Upper lobe of left lung (tissue), 6 donors: ENCODE results near the gene ARHGAP12. TPM values are rescaled to one million over a fixed set of nuclear protein-coding genes. Genes with fewer than 3 reads are reported as not detected.

Experiments used
- ATAC-seq, 2 donors: fragments of 200-7000 bp; cut with Tn5 transposase; one replicate each; pipeline ENCODE4 v1.9.1; 2022; ENCODE audit warnings: mild to moderate bottlenecking in 2 of 2, moderate library complexity in 2 of 2; ENCODE audit not compliant: low FRiP score in 2 of 2
- DNase-seq, 2 donors: peaks; one replicate each; pipeline ENCODE4 v3.0.0-alpha.2; 2019 to 2020
- H3K27ac ChIP-seq, 4 donors: fragments of 200-600 bp; sonication (generic); one replicate each; pipeline ENCODE4 v1.5.1; 2016 to 2019
- H3K27me3 ChIP-seq, 4 donors: fragments of 200-600 bp; sonication (generic); one replicate each; pipeline ENCODE4 v1.5.1; 2017 to 2019
- H3K36me3 ChIP-seq, 4 donors: fragments of 200-600 bp; sonication (generic); one replicate each; pipeline ENCODE4 v1.5.1; 2016 to 2019
- H3K4me1 ChIP-seq, 4 donors: fragments of 200-600 bp; sonication (generic); one replicate each; pipeline ENCODE4 v1.5.1; 2018 to 2019
- H3K4me3 ChIP-seq, 4 donors: fragments of 200-600 bp; sonication (generic); one replicate each; pipeline ENCODE4 v1.5.1; 2017 to 2019; ENCODE audit warnings: mild to moderate bottlenecking in 2 of 4, moderate library complexity in 1 of 4
- H3K9me3 ChIP-seq, 4 donors: fragments of 200-600 bp; sonication (generic); one replicate each; pipeline ENCODE4 v1.5.1; 2018 to 2019
- EP300 ChIP-seq, 4 donors: sonication (generic); formaldehyde crosslinking; IDR thresholded peaks; one replicate each; pipeline ENCODE4 v1.5.1; 2017; ENCODE audit warnings: antibody characterized with exemption in 4 of 4, control low read depth in 2 of 4
- POLR2A ChIP-seq, 4 donors: fragments of 450-650 bp; IDR thresholded peaks; one replicate each; pipeline ENCODE4 v1.5.1; 2016 to 2017; ENCODE audit warnings: antibody characterized with exemption in 4 of 4, mild to moderate bottlenecking in 2 of 4
- POLR2AphosphoS5 ChIP-seq, 2 donors: sonication (generic); formaldehyde crosslinking; IDR thresholded peaks; one replicate each; pipeline ENCODE4 v1.5.1; 2017; ENCODE audit warnings: antibody characterized with exemption in 2 of 2
- WGBS, 2 donors: methylation state at CpG; one replicate each; pipeline ENCODE4 v1.1.5; 2017 to 2018; 5-methylcytosine and 5-hydroxymethylcytosine counted together
- total RNA-seq, 6 donors: library from RNA; depleted of rRNA in 4 of 6; stranded (reverse); fragments of >200 nt in 4 of 6; gene quantifications; one replicate each; pipeline versions ENCODE4 v1.1.0 to v1.2.1, GENCODE V29; 2016 to 2021
- TF ChIP-seq, protein P1 (sequence below), 6 experiments: fragments of 450-650 bp in 4 of 6; fragments of 200-600 bp in 2 of 6; sonication (generic) in 2 of 6; IDR thresholded peaks; one replicate each; pipeline ENCODE4 v1.5.1; 2016 to 2019; ENCODE audit warnings: antibody characterized with exemption in 6 of 6
- donor health status: DM: no; HTN: no; CAD: no; lungs with moderate emphysema.
- donor health status: DM: no; HTN: yes; CAD: no; lungs with severe emphysema.

Gene ARHGAP12
- total RNA-seq, 6 donors from 2014 or later = 16.8 to 63.2 (median 29.7) TPM

DNA sequence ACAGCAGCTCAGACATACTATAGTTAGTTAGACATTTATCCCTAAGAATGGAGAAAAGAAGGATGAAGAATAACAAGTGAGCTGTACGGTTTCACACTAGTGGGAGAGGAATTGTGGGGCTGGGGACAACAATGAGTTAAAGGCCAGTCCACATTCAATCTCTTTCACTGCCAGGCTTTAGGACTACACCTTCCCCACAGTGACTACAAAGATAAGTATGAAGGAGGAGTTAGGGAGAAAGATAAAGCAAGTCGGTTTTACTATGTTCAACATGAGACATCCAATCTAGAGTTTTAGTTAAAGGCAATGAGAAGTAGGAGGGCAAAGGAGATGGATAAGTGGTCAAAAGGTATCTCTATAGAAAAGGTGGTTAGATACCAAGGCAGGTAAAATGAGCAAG is 16.3 kb downstream of the ARHGAP12 start:
- no peak for DNase-seq
- Histone ChIP-seq H3K4me3 (no peak overlapping the region), H3K27ac (no peak overlapping the region), H3K36me3 (peaks cover 0 to 13% (median 2%) of the 10 kb centered on the region in 4 donors), H3K9me3 (no peaks in the 10 kb centered on the region), H3K4me1 (peaks cover 9 to 22% (median 16%) of the 10 kb centered on the region in 4 donors), H3K27me3 (no peaks in the 10 kb centered on the region)
- no peak for ATAC-seq
- TF ChIP-seq, protein P1, sequence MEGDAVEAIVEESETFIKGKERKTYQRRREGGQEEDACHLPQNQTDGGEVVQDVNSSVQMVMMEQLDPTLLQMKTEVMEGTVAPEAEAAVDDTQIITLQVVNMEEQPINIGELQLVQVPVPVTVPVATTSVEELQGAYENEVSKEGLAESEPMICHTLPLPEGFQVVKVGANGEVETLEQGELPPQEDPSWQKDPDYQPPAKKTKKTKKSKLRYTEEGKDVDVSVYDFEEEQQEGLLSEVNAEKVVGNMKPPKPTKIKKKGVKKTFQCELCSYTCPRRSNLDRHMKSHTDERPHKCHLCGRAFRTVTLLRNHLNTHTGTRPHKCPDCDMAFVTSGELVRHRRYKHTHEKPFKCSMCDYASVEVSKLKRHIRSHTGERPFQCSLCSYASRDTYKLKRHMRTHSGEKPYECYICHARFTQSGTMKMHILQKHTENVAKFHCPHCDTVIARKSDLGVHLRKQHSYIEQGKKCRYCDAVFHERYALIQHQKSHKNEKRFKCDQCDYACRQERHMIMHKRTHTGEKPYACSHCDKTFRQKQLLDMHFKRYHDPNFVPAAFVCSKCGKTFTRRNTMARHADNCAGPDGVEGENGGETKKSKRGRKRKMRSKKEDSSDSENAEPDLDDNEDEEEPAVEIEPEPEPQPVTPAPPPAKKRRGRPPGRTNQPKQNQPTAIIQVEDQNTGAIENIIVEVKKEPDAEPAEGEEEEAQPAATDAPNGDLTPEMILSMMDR (IDR thresholded peaks at IDR 0.05) = no peak
- TF ChIP-seq POLR2AphosphoS5 (IDR thresholded peaks at IDR 0.05) (no peak), EP300 (IDR thresholded peaks at IDR 0.05) (no peak), POLR2A (IDR thresholded peaks at IDR 0.05) (no peak)
- WGBS, 2 donors = 58 to 59% methylated on average over 2 of the region's 2 CpGs

DNA sequence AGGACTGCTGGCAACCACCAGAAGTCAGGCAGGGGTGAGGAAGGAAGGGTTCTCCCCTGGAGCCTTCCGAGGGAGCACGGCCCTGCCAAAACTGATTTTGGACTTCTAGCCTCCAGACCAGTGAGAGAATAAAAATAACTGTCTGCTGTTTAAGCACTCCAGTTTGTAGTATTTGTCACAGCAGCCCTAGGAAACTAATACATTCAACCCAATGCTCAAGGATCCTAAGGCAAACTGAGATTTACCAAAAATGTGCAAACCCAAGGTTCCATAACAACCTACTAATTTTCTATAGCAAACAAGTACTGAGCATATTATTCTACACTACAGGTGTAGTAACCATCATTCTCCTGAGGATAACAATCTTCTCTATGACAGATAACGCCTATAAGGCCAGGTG is 18.6 kb downstream of the ARHGAP12 start:
- ATAC-seq = no peak
- no peaks in the 10 kb centered on the region for H3K27me3 ChIP-seq
- H3K27ac ChIP-seq = no peak overlapping the region
- TF ChIP-seq POLR2A (IDR thresholded peaks at IDR 0.05) = no peak
- TF ChIP-seq, protein P1 (IDR thresholded peaks at IDR 0.05) = no peak
- no peak for TF ChIP-seq POLR2AphosphoS5 (IDR thresholded peaks at IDR 0.05)
- TF ChIP-seq EP300 (IDR thresholded peaks at IDR 0.05) = no peak
- no peaks in the 10 kb centered on the region for H3K9me3 ChIP-seq
- peaks cover 9 to 22% (median 16%) of the 10 kb centered on the region in 4 donors for H3K4me1 ChIP-seq
- no peak for DNase-seq
- peaks cover 0 to 13% (median 4%) of the 10 kb centered on the region in 4 donors for H3K36me3 ChIP-seq
- no peak overlapping the region for H3K4me3 ChIP-seq
- WGBS, 2 donors = 86 to 97% methylated on average over 3 of the region's 3 CpGs

DNA sequence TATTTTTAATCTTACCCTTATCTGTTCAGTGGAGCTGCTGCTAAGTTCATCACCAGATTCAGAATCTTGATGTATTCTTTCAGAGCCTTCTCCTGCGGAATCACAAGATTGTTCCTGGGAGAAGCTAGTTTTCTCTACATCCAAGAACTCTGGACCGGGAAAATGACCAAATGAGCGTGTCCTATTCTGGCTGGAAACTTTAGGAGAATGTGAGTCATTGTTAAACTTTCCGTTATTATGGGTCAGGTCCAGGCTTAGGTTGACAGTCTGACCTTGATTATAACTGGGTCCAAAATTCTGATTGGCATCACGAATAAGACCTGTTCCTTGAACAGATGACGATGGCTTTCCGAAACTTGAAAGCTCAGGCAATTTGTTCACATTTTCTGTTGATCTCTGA is 20.5 kb downstream of the ARHGAP12 start:
- Histone ChIP-seq H3K9me3 (no peaks in the 10 kb centered on the region), H3K27ac (no peak overlapping the region), H3K36me3 (peaks cover 0 to 13% (median 4%) of the 10 kb centered on the region in 4 donors), H3K27me3 (no peaks in the 10 kb centered on the region), H3K4me1 (peaks cover 4 to 14% (median 10%) of the 10 kb centered on the region in 4 donors), H3K4me3 (no peak overlapping the region)
- ATAC-seq = no peak
- DNase-seq = no peak
- WGBS, 2 donors = 86 to 94% methylated on average over 7 of the region's 7 CpGs
- TF ChIP-seq POLR2A (IDR thresholded peaks at IDR 0.05) (no peak), POLR2AphosphoS5 (IDR thresholded peaks at IDR 0.05) (no peak)
- TF ChIP-seq, protein P1 (IDR thresholded peaks at IDR 0.05) = no peak

DNA sequence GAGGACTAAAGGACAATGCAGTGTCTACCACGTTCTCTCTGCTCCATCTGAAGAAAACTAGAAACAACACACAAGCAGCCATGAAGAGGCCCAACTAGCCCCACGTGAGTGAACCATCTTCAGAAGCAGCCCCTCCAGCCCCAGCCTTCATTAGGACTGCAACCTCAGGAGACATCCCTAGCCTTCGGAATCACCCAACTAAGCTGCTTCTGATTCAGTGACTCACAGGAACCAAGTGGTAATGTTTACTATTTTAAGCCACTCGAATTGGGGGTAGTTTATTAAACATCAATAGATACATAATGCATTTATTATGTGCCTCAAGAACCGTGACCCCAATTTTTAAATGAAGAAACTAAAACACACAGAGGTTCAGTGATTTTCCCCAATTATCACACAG is 22.6 kb downstream of the ARHGAP12 start:
- H3K27me3 ChIP-seq = no peaks in the 10 kb centered on the region
- TF ChIP-seq EP300 (IDR thresholded peaks at IDR 0.05) = no peak
- TF ChIP-seq, protein P1 (IDR thresholded peaks at IDR 0.05) = no peak
- no peak for TF ChIP-seq POLR2AphosphoS5 (IDR thresholded peaks at IDR 0.05)
- TF ChIP-seq POLR2A (IDR thresholded peaks at IDR 0.05) = no peak
- no peak overlapping the region for H3K4me3 ChIP-seq
- no peaks in the 10 kb centered on the region for H3K4me1 ChIP-seq
- H3K36me3 ChIP-seq = peaks cover 0 to 13% (median 4%) of the 10 kb centered on the region in 4 donors
- H3K9me3 ChIP-seq = no peaks in the 10 kb centered on the region
- no peak for ATAC-seq
- DNase-seq = no peak
- 84 to 90% methylated on average over 5 of the region's 5 CpGs for WGBS, 2 donors
- H3K27ac ChIP-seq = no peak overlapping the region

DNA sequence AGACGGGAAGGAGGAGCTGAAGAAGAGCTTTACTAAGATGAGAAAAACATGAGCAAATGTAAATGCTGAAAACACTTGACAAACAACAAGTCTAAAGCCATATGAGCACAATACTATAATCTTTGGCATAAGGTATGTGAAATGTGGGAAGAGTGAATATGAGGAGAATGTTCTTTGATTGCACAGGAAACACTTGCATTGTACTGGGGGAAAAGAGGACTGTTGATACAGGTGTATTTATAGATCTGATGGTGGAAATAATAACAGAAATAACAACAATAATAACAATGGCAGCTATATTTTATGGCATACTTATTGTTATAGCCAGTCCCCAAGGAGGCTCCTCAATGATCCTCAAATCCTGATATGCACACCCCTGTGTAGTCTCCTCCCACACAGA is 23.0 kb downstream of the ARHGAP12 start:
- H3K27ac ChIP-seq = no peak overlapping the region
- H3K36me3 ChIP-seq = peaks cover 0 to 13% (median 4%) of the 10 kb centered on the region in 4 donors
- no peak overlapping the region for H3K4me3 ChIP-seq
- ATAC-seq = no peak
- 91 to 94% methylated on average over 1 of the region's 1 CpG for WGBS, 2 donors
- H3K27me3 ChIP-seq = no peaks in the 10 kb centered on the region
- no peak for DNase-seq
- no peaks in the 10 kb centered on the region for H3K4me1 ChIP-seq
- no peaks in the 10 kb centered on the region for H3K9me3 ChIP-seq
- no peak for TF ChIP-seq POLR2AphosphoS5 (IDR thresholded peaks at IDR 0.05)
- TF ChIP-seq, protein P1 (IDR thresholded peaks at IDR 0.05) = no peak
- TF ChIP-seq POLR2A (IDR thresholded peaks at IDR 0.05) = no peak
- TF ChIP-seq EP300 (IDR thresholded peaks at IDR 0.05) = no peak
